ENCODE data around the gene RASA3.

GRCh38 chr13:113939129-113939943 lies 193.1 kb downstream of the RASA3 start:
- TF ChIP-seq EZH2phosphoT487 (IDR thresholded peaks at IDR 0.05; ENCODE audit: borderline replicate concordance, low read depth, low read length): no peak
- no peak for TF ChIP-seq CTCF (conservative IDR thresholded peaks at IDR 0.05; ENCODE audit: low read length)
